GM18951 (cell line): ENCODE measurements around the gene POU2AF1.

Experiments used
- POLR2A ChIP-seq: IDR thresholded peaks from 4 replicates; pipeline ENCODE4 v1.6.1; 2011; ENCODE audit warnings: mild to moderate bottlenecking; ENCODE audit not compliant: insufficient read length, insufficient read depth; ENCODE audit errors: extremely low read depth
- in situ Hi-C: fragments of 300-500 bp; cut with MboI; formaldehyde crosslinking; loops from one replicate; pipeline ENCODE4 v1.12.0; 2022; ENCODE audit warnings: low sequenced_read_pairs, mixed read lengths, inconsistent platforms; ENCODE audit not compliant: unreplicated experiment

The POU2AF1 gene

GRCh38 chr11:111416231-111416960 lies 37.3 kb upstream of the POU2AF1 start:
- in situ Hi-C loops: loop anchor here (5.0 kb wide), 1 partner anchor 49 kb away; no protein-coding TSS in a partner anchor
- peak; percentile 35 for TF ChIP-seq POLR2A

GRCh38 chr11:111414936-111415335 lies 35.9 kb upstream of the POU2AF1 start:
- in situ Hi-C loops: loop anchor here (5.0 kb wide), 1 partner anchor 48 kb away; no protein-coding TSS in a partner anchor

GRCh38 chr11:111414267-111414931 lies 35.3 kb upstream of the POU2AF1 start:
- peak; percentile 64 for TF ChIP-seq POLR2A
- in situ Hi-C loops: no loop called here

More at GRCh38 chr11:111414936-111415335, 35.9 kb upstream of the POU2AF1 start:
- no peak for TF ChIP-seq POLR2A

GRCh38 chr11:111413849-111414248 lies 34.8 kb upstream of the POU2AF1 start:
- in situ Hi-C loops: no loop called here

GRCh38 chr11:111412293-111412692 lies 33.2 kb upstream of the POU2AF1 start:
- no peak for TF ChIP-seq POLR2A
- in situ Hi-C loops: no loop called here

More at GRCh38 chr11:111413849-111414248, 34.8 kb upstream of the POU2AF1 start:
- TF ChIP-seq POLR2A: no peak

GRCh38 chr11:111411456-111411855 lies 32.4 kb upstream of the POU2AF1 start:
- in situ Hi-C loops: no loop called here
- TF ChIP-seq POLR2A: no peak

GRCh38 chr11:111410951-111411350 lies 31.9 kb upstream of the POU2AF1 start:
- in situ Hi-C loops: no loop called here
- no peak for TF ChIP-seq POLR2A

GRCh38 chr11:111409915-111410314 lies 30.8 kb upstream of the POU2AF1 start:
- in situ Hi-C loops: no loop called here
- no peak for TF ChIP-seq POLR2A

GRCh38 chr11:111408789-111409727 lies 30.0 kb upstream of the POU2AF1 start:
- in situ Hi-C loops: no loop called here

GRCh38 chr11:111407652-111408051 lies 28.6 kb upstream of the POU2AF1 start:
- in situ Hi-C loops: no loop called here
- no peak for TF ChIP-seq POLR2A

More at GRCh38 chr11:111408789-111409727, 30.0 kb upstream of the POU2AF1 start:
- TF ChIP-seq POLR2A: no peak

GRCh38 chr11:111406589-111406988 lies 27.5 kb upstream of the POU2AF1 start:
- TF ChIP-seq POLR2A: no peak
- in situ Hi-C loops: no loop called here

GRCh38 chr11:111406091-111406490 lies 27.0 kb upstream of the POU2AF1 start:
- no peak for TF ChIP-seq POLR2A
- in situ Hi-C loops: no loop called here

GRCh38 chr11:111405551-111405950 lies 26.5 kb upstream of the POU2AF1 start:
- TF ChIP-seq POLR2A: no peak
- in situ Hi-C loops: no loop called here
